BJ (cell line): Measurements from ENCODE around the gene SLC22A31. TPM values are rescaled to one million over a fixed set of nuclear protein-coding genes. Genes with fewer than 3 reads are reported as not detected.
A peak's percentile ranks its signal among the peaks of the same experiment; 100 is the strongest.

ENCODE experiments used
- CTCF ChIA-PET: fragments of 350-600 bp; formaldehyde crosslinking; extraction: SDS; loops from one replicate; lab custom pipeline; 2021; ENCODE audit warnings: antibody characterized with exemption, inconsistent platforms; lab: Yijun Ruan, JAX
- POLR2A ChIA-PET: fragments of 300-600 bp; sonication (Branson Sonifier 250); formaldehyde crosslinking; extraction: SDS; loops from one replicate; lab custom pipeline; 2021; ENCODE audit warnings: antibody characterized with exemption; lab: Charles Lee
- DNase-seq: peaks from one replicate; pipeline ENCODE4 v3.0.0-alpha.2; 2011; ENCODE audit warnings: low read depth
- H3K27me3 ChIP-seq: 2 replicates; pipeline ENCODE4 v1.6.0; 2011; ENCODE audit warnings: low read length; ENCODE audit not compliant: control insufficient read depth, insufficient read depth
- H3K36me3 ChIP-seq: 2 replicates; pipeline ENCODE4 v1.5.1; 2011; ENCODE audit warnings: low read length; ENCODE audit not compliant: control insufficient read depth, insufficient read depth
- H3K4me3 ChIP-seq: 2 replicates; pipeline ENCODE4 v1.5.1; 2011; ENCODE audit warnings: low read depth, mild to moderate bottlenecking, control low read depth, low read length
- CTCF ChIP-seq: IDR thresholded peaks from 2 replicates; pipeline ENCODE4 v1.5.1; 2011; ENCODE audit warnings: low read depth, mild to moderate bottlenecking, control low read depth, inconsistent platforms, low read length, moderate library complexity; ENCODE audit not compliant: insufficient read depth
- polyA plus RNA-seq: library from polyadenylated mRNA; depleted of rRNA; stranded (reverse); fragments of >200 nt; gene quantifications from 2 replicates; pipeline ENCODE4 v1.2.3, GENCODE V29; 2011

The SLC22A31 gene
- polyA plus RNA-seq, 1 experiment: 0.11 TPM

- H3K4me3 ChIP-seq: no peak overlapping the region
- H3K36me3 ChIP-seq: peaks cover 16% of the 10 kb centered on the region
- CTCF ChIA-PET: no interaction called here
- no peak for TF ChIP-seq CTCF
- H3K27me3 ChIP-seq: no peaks in the 10 kb centered on the region
- no peak for DNase-seq
- POLR2A ChIA-PET: no interaction called here
Measured at GRCh38 chr16:89221604-89222003, 21.3 kb upstream of the SLC22A31 start.

GRCh38 chr16:89219365-89219764 lies 19.0 kb upstream of the SLC22A31 start:
- CTCF ChIA-PET: interaction anchor here (1.2 kb wide), 1 partner anchor 482 kb away, joined by 3 read pairs; no protein-coding TSS in a partner anchor
- Histone ChIP-seq H3K36me3 (peaks cover 7% of the 10 kb centered on the region), H3K4me3 (no peak overlapping the region), H3K27me3 (no peaks in the 10 kb centered on the region)
- TF ChIP-seq CTCF: no peak
- POLR2A ChIA-PET: no interaction called here
- no peak for DNase-seq

- H3K4me3 ChIP-seq: peak within 1 kb of the TSS; percentile 96
- H3K27me3 ChIP-seq: no peaks in the 10 kb centered on the region
- H3K36me3 ChIP-seq: peaks cover 4% of the 10 kb centered on the region
- TF ChIP-seq CTCF: no peak
- POLR2A ChIA-PET: no interaction called here
- CTCF ChIA-PET: interaction anchor here (0.6 to 1.0 kb wide), 6 partner anchors 10 to 481 kb away, joined by 3 to 5 read pairs (median 3); no protein-coding TSS in a partner anchor
- DNase-seq: no peak
Measured at GRCh38 chr16:89217388-89218191, 17.3 kb upstream of the SLC22A31 start, which contains the start of gene ZNF778. ZNF778 (plus strand) TSS chr16:89217703; CDS start chr16:89221128, 3,425 bp downstream.

- peaks cover 3% of the 10 kb centered on the region for H3K36me3 ChIP-seq
- no peak for TF ChIP-seq CTCF
- no peak for DNase-seq
- H3K4me3 ChIP-seq: peak overlapping the region; percentile 96
- no peaks in the 10 kb centered on the region for H3K27me3 ChIP-seq
- CTCF ChIA-PET: interaction anchor here (0.7 to 1.0 kb wide), 3 partner anchors 23 to 49 kb away, joined by 3 to 4 read pairs (median 3); no protein-coding TSS in a partner anchor
- POLR2A ChIA-PET: no interaction called here
Measured at GRCh38 chr16:89217138-89217387, 16.7 kb upstream of the SLC22A31 start.

GRCh38 chr16:89216315-89217137 lies 16.2 kb upstream of the SLC22A31 start:
- peak; percentile 73 for TF ChIP-seq CTCF
- no peaks in the 10 kb centered on the region for H3K27me3 ChIP-seq
- POLR2A ChIA-PET: interaction anchor here (0.6 kb wide), 1 partner anchor 24 kb away, joined by 4 read pairs; no protein-coding TSS in a partner anchor
- H3K36me3 ChIP-seq: peaks cover 3% of the 10 kb centered on the region
- peak overlapping the region; percentile 96 for H3K4me3 ChIP-seq
- DNase-seq: peak; percentile 27
- CTCF ChIA-PET: interaction anchor here (0.6 to 1.2 kb wide), 5 partner anchors 21 to 469 kb away, joined by 3 to 4 read pairs (median 3); no protein-coding TSS in a partner anchor
